Mammary epithelial cell (primary cell): ENCODE measurements around the gene GCA.

Experiments used
- CTCF ChIP-seq, 2 donors: IDR thresholded peaks in 1 of 2; conservative IDR thresholded peaks in 1 of 2; 2 replicates each; pipeline ENCODE4 v1.5.1; 2011 to 2012; ENCODE audit warnings: inconsistent platforms in 2 of 2, low read length in 2 of 2, mild to moderate bottlenecking in 2 of 2, control low read depth in 1 of 2, low read depth in 1 of 2; ENCODE audit not compliant: insufficient read depth in 1 of 2; ENCODE audit errors: extremely low read depth in 1 of 2
- EZH2 ChIP-seq: IDR thresholded peaks from 2 replicates; pipeline ENCODE4 v1.6.1; 2012; ENCODE audit warnings: low read length, inconsistent platforms, borderline replicate concordance

DNA sequence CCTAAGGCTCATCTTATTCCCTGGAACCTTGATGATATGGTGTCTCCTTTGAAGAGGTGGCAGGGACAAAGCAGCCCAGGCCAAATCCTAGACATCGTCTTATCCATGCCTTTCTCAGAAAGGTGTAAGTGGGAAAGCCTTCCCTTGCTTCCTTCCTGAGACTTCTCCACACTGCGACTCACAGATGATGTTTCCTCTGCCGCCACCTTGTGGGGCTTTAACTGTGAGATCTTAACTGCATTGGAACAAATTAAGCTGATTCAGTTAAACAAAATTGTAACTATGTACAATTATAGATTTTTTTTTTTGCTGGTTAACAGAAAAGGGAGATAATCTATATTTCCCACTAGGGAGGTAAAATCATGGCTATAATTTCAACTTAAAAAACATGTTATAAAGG is 10.0 kb upstream of the GCA start:
- TF ChIP-seq CTCF (conservative IDR thresholded peaks at IDR 0.05 in 1 of 2, IDR thresholded peaks at IDR 0.05 in 1 of 2; ENCODE audit: extremely low read depth in 1 of 2, insufficient read depth in 1 of 2, low read depth in 1 of 2, low read length in 2 of 2) = peak; percentile 43 to 48
- no peak for TF ChIP-seq EZH2
